Endothelial cell of umbilical vein (primary cell): ENCODE results near the gene CNIH2. TPM values are rescaled to one million over a fixed set of nuclear protein-coding genes. Genes with fewer than 3 reads are reported as not detected.

ENCODE experiments used
- BruUV-seq: library from RNA; stranded (reverse); fragments of 400-500 nt; replicated peaks from 2 replicates; lab custom pipeline; 2021; lab: Mats Ljungman, UMichigan
- CTCF ChIA-PET: fragments of 300-600, 350-600 bp; sonication (Branson Sonifier 250); formaldehyde crosslinking; loops from one replicate; lab custom pipeline; 2021; ENCODE audit warnings: antibody characterized with exemption, inconsistent platforms; lab: Charles Lee
- POLR2A ChIA-PET: fragments of 300-600, 350-600 bp; sonication (Branson Sonifier 250); formaldehyde crosslinking; loops from one replicate; lab custom pipeline; 2021; ENCODE audit warnings: antibody characterized with exemption, inconsistent platforms; lab: Charles Lee
- DNase-seq: peaks from one replicate; pipeline ENCODE4 v3.0.0-alpha.2; 2011; ENCODE audit warnings: low read depth, low spot score
- FAIRE-seq: peaks from 2 replicates; lab custom pipeline; 2011; peaks lifted over from hg19 to GRCh38; lab: Jason Lieb, UNC
- H2AFZ ChIP-seq: 2 replicates; pipeline ENCODE4 v1.6.0; 2012; ENCODE audit warnings: low read depth, low read length, control low read depth, inconsistent platforms
- H3K27ac ChIP-seq: 2 replicates; pipeline ENCODE4 v1.5.1; 2011; ENCODE audit warnings: low read depth, mild to moderate bottlenecking, control low read depth, low read length, moderate library complexity; ENCODE audit not compliant: insufficient read depth
- H3K27me3 ChIP-seq, 2 experiments: 2 replicates each; pipeline versions ENCODE4 v1.6.0 to v1.6.1; 2011; ENCODE audit warnings: low read length in 2 of 2, mixed read lengths in 1 of 2; ENCODE audit not compliant: control insufficient read depth in 2 of 2, insufficient read depth in 2 of 2
- H3K36me3 ChIP-seq, 2 experiments: 2 replicates in 1 of 2; 3 replicates in 1 of 2; pipeline ENCODE4 v1.5.1; 2011; ENCODE audit warnings: low read length in 2 of 2, mild to moderate bottlenecking in 1 of 2, moderate library complexity in 1 of 2; ENCODE audit not compliant: control insufficient read depth in 2 of 2, insufficient read depth in 2 of 2; ENCODE audit errors: extremely low read depth in 1 of 2
- H3K4me1 ChIP-seq: 3 replicates; pipeline ENCODE4 v1.5.1; 2011; ENCODE audit warnings: mild to moderate bottlenecking, low read length; ENCODE audit not compliant: control insufficient read depth, insufficient read depth; ENCODE audit errors: extremely low read depth
- H3K4me2 ChIP-seq: 2 replicates; pipeline ENCODE4 v1.6.1; 2011; ENCODE audit warnings: low read length, control low read depth, mixed read lengths; ENCODE audit not compliant: insufficient read depth
- H3K4me3 ChIP-seq, 3 experiments: fragments of 200-600 bp in 1 of 3; sonication (generic), shearing (Covaris generic) in 1 of 3; replicated peaks in 1 of 3; 2 replicates each; pipeline ENCODE4 v1.5.1; 2011 to 2016; ENCODE audit warnings: control low read depth in 3 of 3, low read length in 3 of 3, mild to moderate bottlenecking in 2 of 3, inconsistent platforms in 1 of 3, low read depth in 1 of 3, moderate library complexity in 1 of 3; ENCODE audit not compliant: insufficient read depth in 1 of 3
- H3K79me2 ChIP-seq: 2 replicates; pipeline ENCODE4 v1.6.0; 2012; ENCODE audit warnings: low read length, inconsistent platforms; ENCODE audit not compliant: control insufficient read depth, insufficient read depth
- H3K9ac ChIP-seq: replicated peaks from 2 replicates; pipeline ENCODE3; 2011; ENCODE audit warnings: low read length, control low read depth; ENCODE audit not compliant: insufficient read depth; ENCODE audit errors: extremely low read depth
- H3K9me1 ChIP-seq: replicated peaks from 3 replicates; pipeline ENCODE4 v1.6.0; 2011; ENCODE audit warnings: mild to moderate bottlenecking, low read length; ENCODE audit not compliant: control insufficient read depth, insufficient read depth; ENCODE audit errors: extremely low read depth
- H3K9me3 ChIP-seq: replicated peaks from 2 replicates; pipeline ENCODE4 v1.5.1; 2012; ENCODE audit warnings: low read length, inconsistent platforms; ENCODE audit not compliant: control insufficient read depth, insufficient read depth
- H4K20me1 ChIP-seq: replicated peaks from 2 replicates; pipeline ENCODE3; 2011; ENCODE audit warnings: mild to moderate bottlenecking, low read length; ENCODE audit not compliant: control insufficient read depth, insufficient read depth; ENCODE audit errors: extremely low read depth
- CTCF ChIP-seq, 2 donors: IDR thresholded peaks; 1 replicate in 1 of 2; 2 replicates in 1 of 2; pipeline ENCODE4 v1.5.1; 2011; ENCODE audit warnings: low read length in 2 of 2, mild to moderate bottlenecking in 2 of 2, moderate library complexity in 2 of 2, control low read depth in 1 of 2, inconsistent platforms in 1 of 2, low read depth in 1 of 2; ENCODE audit not compliant: insufficient read depth in 1 of 2; ENCODE audit errors: extremely low read depth in 1 of 2
- EZH2 ChIP-seq: IDR thresholded peaks from 2 replicates; pipeline ENCODE4 v1.6.1; 2012; ENCODE audit warnings: borderline replicate concordance, low read depth, mild to moderate bottlenecking, moderate library complexity, low read length, inconsistent platforms; ENCODE audit not compliant: severe bottlenecking
- FOS ChIP-seq: IDR thresholded peaks from 2 replicates; pipeline ENCODE4 v1.6.1; 2011; ENCODE audit warnings: mild to moderate bottlenecking, low read length, moderate library complexity, borderline replicate concordance; ENCODE audit not compliant: insufficient read depth
- GATA2 ChIP-seq: IDR thresholded peaks from 2 replicates; pipeline ENCODE4 v1.7.0; 2011; ENCODE audit warnings: low read depth, mild to moderate bottlenecking, moderate library complexity, mixed read lengths, low read length; ENCODE audit not compliant: insufficient read length, insufficient read depth
- JUN ChIP-seq: IDR thresholded peaks from 2 replicates; pipeline ENCODE4 v1.6.1; 2011; ENCODE audit warnings: borderline replicate concordance, low read depth; ENCODE audit not compliant: insufficient read length, insufficient read depth
- MAX ChIP-seq: IDR thresholded peaks from 2 replicates; pipeline ENCODE4 v1.6.1; 2011; ENCODE audit not compliant: insufficient read depth, insufficient read length
- MYC ChIP-seq: IDR thresholded peaks from one replicate; pipeline ENCODE4 v1.6.1; 2011; ENCODE audit warnings: mild to moderate bottlenecking, low read depth, low read length
- POLR2A ChIP-seq: IDR thresholded peaks from 2 replicates; pipeline ENCODE4 v1.6.1; 2012; ENCODE audit warnings: low read depth, mild to moderate bottlenecking, control low read depth, low read length
- POLR2AphosphoS5 ChIP-seq: IDR thresholded peaks from 2 replicates; pipeline ENCODE4 v1.6.1; 2012; ENCODE audit warnings: low read depth, mild to moderate bottlenecking, control low read depth, low read length, moderate library complexity; ENCODE audit not compliant: insufficient read depth
- dilution Hi-C: fragments of 300-500 bp; cut with MboI; formaldehyde crosslinking; loops from one replicate; pipeline ENCODE4 v1.15.0; 2019; ENCODE audit warnings: low sequenced_read_pairs; ENCODE audit not compliant: extremely low pct_ligation_motif_present
- intact Hi-C: fragments of 100-400 bp; cut with micrococcal nuclease; formaldehyde crosslinking; loops from one replicate; pipeline ENCODE4 v1.10.0; 2022
- polyA plus RNA-seq, 4 experiments: library from polyadenylated mRNA; depleted of rRNA in 3 of 4; stranded (reverse) in 3 of 4; unstranded in 1 of 4; fragments of >200 nt; gene quantifications; 2 replicates each; pipeline versions ENCODE4 v1.2.1 to v1.2.3, GENCODE V29; 2011 to 2012; ENCODE audit warnings: missing spikeins in 1 of 4
- total RNA-seq: library from RNA; stranded (reverse); gene quantifications from 2 replicates; pipeline ENCODE4 v1.2.3, GENCODE V29; 2021

Gene CNIH2
- total and polyA plus RNA-seq, 2 donors (not counting 3 experiments of a cell fraction or from before 2014, with no cell fraction given) = 0.46 to 1.2 TPM

- H2AFZ ChIP-seq = peak overlapping the region; percentile 64
- peak overlapping the region; percentile 29 for H3K4me2 ChIP-seq
- TF ChIP-seq POLR2A (no peak), EZH2 (no peak), JUN (no peak), CTCF (IDR thresholded peaks at IDR 0.05; ENCODE audit: extremely low read depth in 1 of 2, insufficient read depth in 1 of 2, low read depth in 1 of 2, low read length in 2 of 2) (peak; percentile 93), MAX (peak; percentile 89), POLR2AphosphoS5 (peak; percentile 14), MYC (peak; percentile 98), FOS (no peak), GATA2 (no peak)
- H3K9me3 ChIP-seq = no peaks in the 10 kb centered on the region
- ChIA-PET POLR2A (no interaction called here), CTCF (interaction anchor here (0.7 to 8.7 kb wide), 8 partner anchors 9 to 106 kb away, joined by 3 to 225 read pairs (median 4); partner anchors contain the start of genes CD248 and TMEM151A)
- no peaks in the 10 kb centered on the region for H3K9me1 ChIP-seq
- intact Hi-C loops = loop anchor here (1.0 kb wide), 2 partner anchors 8 to 16 kb away; partner anchors contain the start of gene RIN1
- H3K4me1 ChIP-seq = peaks cover 7% of the 10 kb centered on the region
- no peaks in the 10 kb centered on the region for H3K79me2 ChIP-seq
- peak; percentile 92 for FAIRE-seq
- dilution Hi-C loops = no loop called here
- no peak overlapping the region for H3K27ac ChIP-seq
- no peak overlapping the region for H3K9ac ChIP-seq
- DNase-seq = peak; percentile 67
- no TSS peak for BruUV-seq
- no peaks in the 10 kb centered on the region for H3K27me3 ChIP-seq
- no peaks in the 10 kb centered on the region for H3K36me3 ChIP-seq
- no peaks in the 10 kb centered on the region for H4K20me1 ChIP-seq
- H3K4me3 ChIP-seq = no peak overlapping the region
Observed at GRCh38 chr11:66328302-66329144, 50.5 kb downstream of the CNIH2 start.
